Breast epithelium (tissue), 4 donors: ENCODE results near the gene MUC5AC. TPM values are rescaled to one million over a fixed set of nuclear protein-coding genes. Genes with fewer than 3 reads are reported as not detected.

Experiments used
- DNase-seq, 2 donors: peaks; one replicate each; pipeline ENCODE4 v3.0.0-alpha.2; 2019; ENCODE audit warnings: low spot score in 2 of 2
- H3K27ac ChIP-seq, 2 donors: fragments of 200-600 bp; sonication (generic) in 1 of 2; one replicate each; pipeline ENCODE4 v1.5.1; 2016 to 2019; ENCODE audit warnings: mild to moderate bottlenecking in 1 of 2
- H3K27me3 ChIP-seq, 2 donors: fragments of 200-600 bp; sonication (generic) in 1 of 2; one replicate each; pipeline versions ENCODE4 v1.5.1 to v1.6.0; 2017 to 2019; ENCODE audit warnings: control low read depth in 1 of 2, mild to moderate bottlenecking in 1 of 2
- H3K36me3 ChIP-seq: fragments of 200-600 bp; one replicate; pipeline ENCODE4 v1.5.1; 2019
- H3K4me1 ChIP-seq, 2 donors: fragments of 200-600 bp; sonication (generic); one replicate each; pipeline ENCODE4 v1.5.1; 2016 to 2019; ENCODE audit warnings: control low read depth in 1 of 2
- H3K4me3 ChIP-seq, 3 donors: fragments of 200-600 bp; sonication (generic); 1 replicate in 2 of 3; 2 replicates in 1 of 3; pipeline ENCODE4 v1.5.1; 2016 to 2019; ENCODE audit warnings: mild to moderate bottlenecking in 3 of 3, moderate library complexity in 2 of 3
- H3K9me3 ChIP-seq, 2 donors: fragments of 200-600 bp; sonication (generic) in 1 of 2; one replicate each; pipeline ENCODE4 v1.5.1; 2016 to 2019; ENCODE audit warnings: control low read depth in 1 of 2
- POLR2A ChIP-seq: fragments of 450-650 bp; IDR thresholded peaks from one replicate; pipeline ENCODE4 v1.6.1; 2016; ENCODE audit warnings: antibody characterized with exemption, mild to moderate bottlenecking, moderate library complexity
- POLR2AphosphoS5 ChIP-seq, 3 donors: sonication (generic); formaldehyde crosslinking; IDR thresholded peaks; one replicate each; pipeline ENCODE4 v1.6.1; 2017; ENCODE audit warnings: antibody characterized with exemption in 3 of 3
- intact Hi-C: fragments of 100-400 bp; cut with DNase I; formaldehyde crosslinking; loops from one replicate; pipeline ENCODE4 v1.15.1; 2023; ENCODE audit warnings: low total_unique reads
- total RNA-seq, 3 donors: library from RNA; depleted of rRNA; stranded (reverse); fragments of >200 nt; gene quantifications; one replicate each; pipeline ENCODE4 v1.1.0, GENCODE V29; 2016
- TF ChIP-seq, protein P1 (sequence below), 3 donors: fragments of 450-650 bp; IDR thresholded peaks; one replicate each; pipeline ENCODE4 v1.5.1; 2016 to 2017; ENCODE audit warnings: antibody characterized with exemption in 3 of 3, mild to moderate bottlenecking in 3 of 3, moderate library complexity in 3 of 3

The MUC5AC gene
- total RNA-seq, 3 donors from 2014 or later: not detected

DNA sequence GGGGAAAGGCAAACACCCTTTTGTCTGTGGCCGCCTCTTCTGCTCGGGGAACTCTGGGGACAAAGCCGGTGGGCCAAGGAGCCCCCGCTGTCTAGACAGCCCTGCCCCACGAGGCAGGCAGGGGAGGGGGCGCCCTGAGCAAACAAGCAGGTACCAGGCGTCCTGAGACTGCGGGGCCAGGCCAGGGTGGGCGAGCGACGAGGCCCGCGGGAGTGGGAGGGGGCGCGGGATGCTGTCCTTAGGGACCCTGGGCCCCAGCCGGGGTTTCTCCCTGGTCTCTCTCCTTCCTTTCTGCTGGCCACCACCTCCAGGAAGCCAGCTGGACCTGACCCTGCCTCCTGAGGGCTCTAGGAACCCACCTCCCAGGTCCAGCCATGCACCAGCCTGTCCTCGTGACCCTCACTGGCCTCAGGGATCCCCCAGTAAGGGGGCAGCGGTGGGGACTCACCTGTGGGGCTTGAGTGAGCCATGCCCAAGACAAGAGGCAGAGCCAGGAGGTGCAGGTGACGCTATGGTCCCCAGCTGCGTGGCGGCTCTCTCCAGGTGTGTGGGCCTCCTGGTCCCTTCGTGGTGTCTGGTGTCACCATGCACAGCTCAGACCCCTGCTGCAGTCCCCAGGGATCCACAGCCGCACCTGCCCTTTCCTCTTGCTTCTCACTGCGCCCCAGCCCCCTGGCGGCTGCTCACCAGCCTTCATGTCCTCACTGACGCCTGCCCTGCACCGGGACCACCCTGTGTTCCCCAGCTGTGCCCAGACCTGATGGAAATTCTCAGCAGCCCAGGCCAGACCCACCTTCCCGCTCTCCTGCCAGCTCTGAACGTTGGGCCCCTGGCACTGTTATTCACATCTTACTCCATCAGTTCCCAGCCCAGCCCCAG is 26.5 kb upstream of the MUC5AC start:
- Histone ChIP-seq H3K27ac (no peak overlapping the region), H3K9me3 (peaks cover 0 to 17% of the 10 kb centered on the region in 2 donors), H3K4me1 (no peaks in the 10 kb centered on the region), H3K36me3 (no peaks in the 10 kb centered on the region), H3K27me3 (peaks cover 0 to 38% of the 10 kb centered on the region in 2 donors), H3K4me3 (no peak overlapping the region)
- TF ChIP-seq, protein P1, sequence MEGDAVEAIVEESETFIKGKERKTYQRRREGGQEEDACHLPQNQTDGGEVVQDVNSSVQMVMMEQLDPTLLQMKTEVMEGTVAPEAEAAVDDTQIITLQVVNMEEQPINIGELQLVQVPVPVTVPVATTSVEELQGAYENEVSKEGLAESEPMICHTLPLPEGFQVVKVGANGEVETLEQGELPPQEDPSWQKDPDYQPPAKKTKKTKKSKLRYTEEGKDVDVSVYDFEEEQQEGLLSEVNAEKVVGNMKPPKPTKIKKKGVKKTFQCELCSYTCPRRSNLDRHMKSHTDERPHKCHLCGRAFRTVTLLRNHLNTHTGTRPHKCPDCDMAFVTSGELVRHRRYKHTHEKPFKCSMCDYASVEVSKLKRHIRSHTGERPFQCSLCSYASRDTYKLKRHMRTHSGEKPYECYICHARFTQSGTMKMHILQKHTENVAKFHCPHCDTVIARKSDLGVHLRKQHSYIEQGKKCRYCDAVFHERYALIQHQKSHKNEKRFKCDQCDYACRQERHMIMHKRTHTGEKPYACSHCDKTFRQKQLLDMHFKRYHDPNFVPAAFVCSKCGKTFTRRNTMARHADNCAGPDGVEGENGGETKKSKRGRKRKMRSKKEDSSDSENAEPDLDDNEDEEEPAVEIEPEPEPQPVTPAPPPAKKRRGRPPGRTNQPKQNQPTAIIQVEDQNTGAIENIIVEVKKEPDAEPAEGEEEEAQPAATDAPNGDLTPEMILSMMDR (IDR thresholded peaks at IDR 0.05): no peak
- TF ChIP-seq POLR2AphosphoS5 (IDR thresholded peaks at IDR 0.05) (no peak), POLR2A (no peak)
- intact Hi-C loops: no loop called here
- peak in 1 of 2 donors; percentile 42 for DNase-seq

GRCh38 chr11:1134848-1135445 is 22.8 kb upstream of the MUC5AC start:
- Histone ChIP-seq H3K4me3 (no peak overlapping the region), H3K36me3 (no peaks in the 10 kb centered on the region), H3K27ac (no peak overlapping the region), H3K27me3 (peaks cover 0 to 10% of the 10 kb centered on the region in 2 donors), H3K9me3 (peaks cover 0 to 17% of the 10 kb centered on the region in 2 donors), H3K4me1 (no peaks in the 10 kb centered on the region)
- intact Hi-C loops: no loop called here
- no peak for TF ChIP-seq POLR2AphosphoS5 (IDR thresholded peaks at IDR 0.05)
- TF ChIP-seq, protein P1 (IDR thresholded peaks at IDR 0.05): no peak
- TF ChIP-seq POLR2A: no peak
- DNase-seq: no peak

DNA sequence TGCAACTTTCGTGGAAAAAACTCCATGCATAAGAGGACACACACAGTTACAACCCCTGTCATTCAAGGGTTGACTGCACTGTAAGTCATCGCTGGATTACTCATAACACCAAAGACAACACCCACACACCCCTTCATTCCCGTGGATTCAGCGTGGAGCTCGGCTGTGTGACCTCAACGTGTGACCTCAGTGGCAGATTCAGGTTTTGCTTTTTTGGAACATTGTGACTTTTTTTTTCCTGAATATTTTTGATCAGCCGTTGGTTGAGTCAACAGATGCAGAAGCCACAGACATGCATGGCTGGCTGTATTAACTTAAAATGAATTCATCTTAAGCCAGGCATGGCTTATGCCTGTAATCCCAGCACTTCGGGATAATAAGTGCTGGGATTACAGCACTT is 19.7 kb upstream of the MUC5AC start:
- DNase-seq: no peak
- Histone ChIP-seq H3K9me3 (peaks cover 0 to 24% of the 10 kb centered on the region in 2 donors), H3K36me3 (no peaks in the 10 kb centered on the region), H3K27ac (no peak overlapping the region), H3K27me3 (peaks cover 0 to 2% of the 10 kb centered on the region in 2 donors), H3K4me1 (no peaks in the 10 kb centered on the region), H3K4me3 (no peak overlapping the region)
- intact Hi-C loops: no loop called here
- no peak for TF ChIP-seq POLR2AphosphoS5 (IDR thresholded peaks at IDR 0.05)
- TF ChIP-seq, protein P1 (IDR thresholded peaks at IDR 0.05): no peak
- no peak for TF ChIP-seq POLR2A

DNA sequence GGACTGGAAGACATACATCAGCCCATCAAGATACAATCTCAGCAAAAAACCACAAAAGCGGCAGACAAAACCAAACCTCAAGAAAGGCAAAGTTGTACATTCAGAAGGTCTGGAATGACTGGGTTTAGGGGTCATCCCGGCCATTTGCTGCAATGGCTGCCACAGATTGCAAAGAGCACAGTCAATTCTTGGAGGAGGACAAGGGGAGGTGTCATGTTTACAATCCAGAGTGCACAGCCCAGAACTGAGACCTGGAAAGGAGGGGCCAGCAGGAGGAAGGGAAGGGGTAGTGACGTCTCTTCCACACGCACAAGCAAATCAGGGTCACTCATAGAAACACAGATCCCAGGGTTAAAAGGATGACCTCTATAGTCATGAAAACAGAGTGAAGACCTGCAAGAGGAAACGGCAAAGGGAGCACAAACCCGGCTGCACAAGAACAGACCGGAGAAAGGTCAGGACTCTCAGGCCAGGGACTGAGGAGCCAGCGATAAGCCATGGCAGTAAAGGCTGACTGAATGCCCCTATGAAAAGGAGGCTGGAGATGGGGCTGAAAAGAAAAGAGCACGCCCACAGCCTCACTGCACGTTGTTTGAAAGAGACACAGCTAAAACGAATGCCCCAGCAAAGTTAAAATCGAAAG is 18.2 kb upstream of the MUC5AC start:
- H3K9me3 ChIP-seq: peaks cover 0 to 31% of the 10 kb centered on the region in 2 donors
- intact Hi-C loops: no loop called here
- no peak overlapping the region for H3K27ac ChIP-seq
- H3K36me3 ChIP-seq: no peaks in the 10 kb centered on the region
- H3K4me1 ChIP-seq: no peaks in the 10 kb centered on the region
- TF ChIP-seq POLR2A (no peak), POLR2AphosphoS5 (IDR thresholded peaks at IDR 0.05) (no peak)
- TF ChIP-seq, protein P1 (IDR thresholded peaks at IDR 0.05): no peak
- DNase-seq: no peak
- H3K4me3 ChIP-seq: no peak overlapping the region
- H3K27me3 ChIP-seq: peaks cover 0 to 2% of the 10 kb centered on the region in 2 donors
